Measurements from ENCODE around the gene SLC12A3. TPM values are rescaled to one million over a fixed set of nuclear protein-coding genes. Genes with fewer than 3 reads are reported as not detected.
A peak's percentile ranks its signal among the peaks of the same experiment; 100 is the strongest.

Gene SLC12A3
- total RNA-seq, 4 donors from 2014 or later = not detected

DNA sequence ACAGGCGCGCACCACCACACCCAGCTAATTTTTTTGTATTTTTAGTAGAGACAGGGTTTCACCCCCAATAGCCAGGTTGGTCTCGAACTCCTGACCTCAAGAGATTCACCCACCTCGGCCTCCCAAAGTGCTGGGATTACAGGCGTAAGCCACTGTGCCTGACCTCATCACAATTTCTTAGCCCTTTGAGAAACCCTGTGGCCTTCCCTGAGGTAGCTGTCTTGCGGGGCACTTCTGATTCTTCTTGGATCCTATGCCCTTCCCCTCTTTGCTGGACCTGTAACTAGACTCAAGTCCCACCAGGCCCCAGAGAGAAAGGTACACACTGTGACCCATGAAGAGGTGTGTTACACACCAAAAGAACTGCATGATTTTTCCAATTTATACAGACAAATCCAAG lies 83.2 kb downstream of the SLC12A3 start:
- no peak overlapping the region for H3K4me3 ChIP-seq
- H3K4me1 ChIP-seq = peaks cover 0 to 10% (median 4%) of the 10 kb centered on the region in 4 donors
- H3K27ac ChIP-seq = no peak overlapping the region
- TF ChIP-seq POLR2A (IDR thresholded peaks at IDR 0.05) = no peak
- TF ChIP-seq, protein P1, sequence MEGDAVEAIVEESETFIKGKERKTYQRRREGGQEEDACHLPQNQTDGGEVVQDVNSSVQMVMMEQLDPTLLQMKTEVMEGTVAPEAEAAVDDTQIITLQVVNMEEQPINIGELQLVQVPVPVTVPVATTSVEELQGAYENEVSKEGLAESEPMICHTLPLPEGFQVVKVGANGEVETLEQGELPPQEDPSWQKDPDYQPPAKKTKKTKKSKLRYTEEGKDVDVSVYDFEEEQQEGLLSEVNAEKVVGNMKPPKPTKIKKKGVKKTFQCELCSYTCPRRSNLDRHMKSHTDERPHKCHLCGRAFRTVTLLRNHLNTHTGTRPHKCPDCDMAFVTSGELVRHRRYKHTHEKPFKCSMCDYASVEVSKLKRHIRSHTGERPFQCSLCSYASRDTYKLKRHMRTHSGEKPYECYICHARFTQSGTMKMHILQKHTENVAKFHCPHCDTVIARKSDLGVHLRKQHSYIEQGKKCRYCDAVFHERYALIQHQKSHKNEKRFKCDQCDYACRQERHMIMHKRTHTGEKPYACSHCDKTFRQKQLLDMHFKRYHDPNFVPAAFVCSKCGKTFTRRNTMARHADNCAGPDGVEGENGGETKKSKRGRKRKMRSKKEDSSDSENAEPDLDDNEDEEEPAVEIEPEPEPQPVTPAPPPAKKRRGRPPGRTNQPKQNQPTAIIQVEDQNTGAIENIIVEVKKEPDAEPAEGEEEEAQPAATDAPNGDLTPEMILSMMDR (IDR thresholded peaks at IDR 0.05) = no peak
- peaks cover 0 to 40% (median 3%) of the 10 kb centered on the region in 3 donors for H3K36me3 ChIP-seq
- DNase-seq = peak in 1 of 3 donors; percentile 27
- no peaks in the 10 kb centered on the region for H3K27me3 ChIP-seq
- no peaks in the 10 kb centered on the region for H3K9me3 ChIP-seq

DNA sequence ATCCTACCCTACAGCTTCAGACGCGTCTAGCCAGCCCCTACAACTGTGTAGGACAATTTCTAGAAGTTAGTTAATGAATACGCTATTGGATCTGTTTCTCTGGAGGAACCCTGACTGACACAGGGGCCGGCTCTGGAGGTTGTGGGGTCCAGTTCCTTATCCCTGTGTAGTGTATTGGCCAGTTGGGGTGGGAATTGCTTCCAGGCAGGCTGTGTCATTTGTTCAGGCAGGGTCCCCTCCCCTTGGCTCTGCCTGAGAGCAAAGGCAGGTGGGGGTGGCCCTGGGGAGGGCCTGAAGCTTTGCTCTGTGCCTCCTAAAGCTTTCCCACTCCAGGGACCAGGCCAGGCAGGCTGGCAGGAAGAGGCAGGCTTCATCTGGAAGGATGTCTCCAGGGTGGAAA lies 85.0 kb downstream of the SLC12A3 start:
- Histone ChIP-seq H3K27me3 (no peaks in the 10 kb centered on the region), H3K4me3 (no peak overlapping the region), H3K27ac (peak overlapping the region in 1 of 4 donors; percentile 66), H3K9me3 (no peaks in the 10 kb centered on the region), H3K4me1 (peaks cover 0 to 10% (median 4%) of the 10 kb centered on the region in 4 donors), H3K36me3 (peaks cover 0 to 22% (median 0%) of the 10 kb centered on the region in 3 donors)
- TF ChIP-seq, protein P1 (IDR thresholded peaks at IDR 0.05) = no peak
- TF ChIP-seq POLR2A (IDR thresholded peaks at IDR 0.05) = no peak
- peak in 1 of 3 donors; percentile 42 for DNase-seq

DNA sequence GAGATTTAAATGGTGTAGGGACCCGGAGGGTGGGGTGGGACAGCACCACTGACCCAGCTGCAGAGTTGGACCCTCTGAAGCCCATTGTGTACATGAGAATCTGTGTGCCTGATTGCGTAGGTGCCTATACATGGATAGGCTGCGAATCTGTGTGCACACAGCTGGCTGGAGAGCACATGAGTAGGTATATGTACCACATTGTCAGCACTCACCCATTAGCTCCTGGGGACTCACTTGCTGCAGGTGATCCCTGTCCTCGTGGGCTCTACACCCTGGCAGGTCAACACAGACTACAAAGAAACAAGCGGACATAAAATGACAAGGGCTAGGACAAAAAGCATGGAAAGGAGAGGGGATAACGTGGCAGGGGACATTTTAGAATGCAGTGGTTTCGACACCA lies 85.4 kb downstream of the SLC12A3 start:
- Histone ChIP-seq H3K4me3 (no peak overlapping the region), H3K9me3 (no peaks in the 10 kb centered on the region), H3K36me3 (peaks cover 0 to 18% (median 0%) of the 10 kb centered on the region in 3 donors), H3K4me1 (peaks cover 0 to 10% (median 4%) of the 10 kb centered on the region in 4 donors), H3K27ac (peak overlapping the region in 1 of 4 donors; percentile 66), H3K27me3 (no peaks in the 10 kb centered on the region)
- no peak for TF ChIP-seq POLR2A (IDR thresholded peaks at IDR 0.05)
- TF ChIP-seq, protein P1 (IDR thresholded peaks at IDR 0.05) = no peak
- no peak for DNase-seq

DNA sequence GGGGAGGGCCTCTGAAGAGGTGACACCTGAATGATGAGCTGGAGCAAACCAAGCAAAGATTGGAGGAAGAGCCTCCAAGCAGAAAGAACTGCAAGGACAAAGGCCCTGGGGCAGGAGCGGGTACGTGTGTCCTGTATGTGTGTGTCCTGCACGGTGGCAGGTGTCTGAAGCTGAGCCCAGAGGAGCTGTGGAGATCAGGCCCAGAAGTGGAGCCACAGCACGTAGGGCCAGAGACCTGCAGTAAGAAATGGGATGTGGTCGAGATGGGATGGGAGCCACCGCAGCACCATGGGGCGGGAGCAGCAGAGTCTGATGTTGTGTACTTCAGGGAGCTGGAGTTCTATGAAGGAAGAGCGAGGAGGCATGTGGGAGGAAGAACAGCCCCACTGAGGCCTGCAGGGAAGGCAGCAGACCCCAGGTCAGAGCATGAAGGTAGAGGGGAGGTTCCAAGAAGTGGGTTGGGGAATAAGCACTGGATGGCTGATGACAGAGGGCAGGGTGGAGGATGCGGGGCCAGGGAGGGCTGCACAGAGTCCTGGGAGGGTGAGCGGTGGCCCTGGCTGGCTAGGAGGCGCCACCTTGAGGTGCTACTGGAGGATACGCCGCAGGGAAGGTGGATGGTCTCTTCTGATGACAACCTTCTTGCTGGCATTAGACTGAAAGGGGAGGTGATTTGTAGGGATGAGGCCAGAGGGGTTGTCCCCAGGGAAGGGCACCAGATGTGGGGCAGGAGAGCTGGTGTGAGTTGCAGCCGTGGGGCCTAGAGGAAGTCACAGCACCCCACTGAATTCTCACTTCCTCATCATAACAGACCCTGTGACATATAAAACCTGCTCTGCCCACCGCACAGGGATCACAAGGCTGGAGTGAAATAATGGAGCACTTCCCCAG lies 86.1 kb downstream of the SLC12A3 start:
- H3K9me3 ChIP-seq = no peaks in the 10 kb centered on the region
- DNase-seq = peak; percentile 63 to 84 (median 81)
- TF ChIP-seq POLR2A (IDR thresholded peaks at IDR 0.05) = no peak
- TF ChIP-seq, protein P1 (IDR thresholded peaks at IDR 0.05) = peak in 5 of 6 experiments; percentile 30 to 60 (median 53)
- peaks cover 0 to 10% (median 4%) of the 10 kb centered on the region in 4 donors for H3K4me1 ChIP-seq
- H3K27me3 ChIP-seq = no peaks in the 10 kb centered on the region
- no peak overlapping the region for H3K4me3 ChIP-seq
- H3K27ac ChIP-seq = peak overlapping the region in 2 of 4 donors; percentile 15 to 66
- H3K36me3 ChIP-seq = peaks cover 0 to 11% (median 0%) of the 10 kb centered on the region in 3 donors

DNA sequence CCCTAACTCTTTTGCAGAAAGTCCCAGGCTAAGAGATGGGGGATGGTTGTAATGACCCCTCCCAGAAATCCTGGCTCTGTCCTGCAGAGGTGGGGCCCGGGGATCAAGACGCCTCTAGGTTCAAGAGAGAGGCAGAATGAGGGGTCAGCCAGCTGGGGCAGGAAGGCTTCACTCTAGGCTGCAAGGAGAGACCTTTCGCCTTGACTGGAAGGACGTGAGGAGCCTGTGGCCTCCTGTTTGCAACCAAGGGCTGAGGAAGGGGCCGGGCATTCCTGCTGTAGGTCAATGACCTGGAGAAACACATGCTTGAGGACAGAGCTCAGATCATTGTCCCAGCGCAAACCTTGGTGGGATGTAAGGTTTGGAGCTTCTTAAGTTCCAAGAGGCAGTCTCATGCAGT lies 88.0 kb downstream of the SLC12A3 start:
- no peak overlapping the region for H3K4me3 ChIP-seq
- no peaks in the 10 kb centered on the region for H3K9me3 ChIP-seq
- peaks cover 0 to 10% (median 4%) of the 10 kb centered on the region in 4 donors for H3K4me1 ChIP-seq
- H3K27me3 ChIP-seq = no peaks in the 10 kb centered on the region
- TF ChIP-seq, protein P1 (IDR thresholded peaks at IDR 0.05) = no peak
- no peak for TF ChIP-seq POLR2A (IDR thresholded peaks at IDR 0.05)
- no peaks in the 10 kb centered on the region for H3K36me3 ChIP-seq
- DNase-seq = peak in 1 of 3 donors; percentile 41
- no peak overlapping the region for H3K27ac ChIP-seq
